PC-3 (cell line): ENCODE measurements around the gene TMEM163.

Experiments used
- EZH2 ChIP-seq: fragments of 300-600 bp; sonication (generic); IDR thresholded peaks from one replicate; pipeline ENCODE4 v1.6.1; 2017; ENCODE audit warnings: antibody characterized with exemption, mild to moderate bottlenecking, low read length; ENCODE audit not compliant: unreplicated experiment
- TF ChIP-seq, protein P1 (sequence below): fragments of 300-600 bp; sonication (generic); conservative IDR thresholded peaks from 2 replicates; pipeline ENCODE4 v1.5.1; 2017; ENCODE audit warnings: antibody characterized with exemption, low read depth, mild to moderate bottlenecking, low read length

DNA sequence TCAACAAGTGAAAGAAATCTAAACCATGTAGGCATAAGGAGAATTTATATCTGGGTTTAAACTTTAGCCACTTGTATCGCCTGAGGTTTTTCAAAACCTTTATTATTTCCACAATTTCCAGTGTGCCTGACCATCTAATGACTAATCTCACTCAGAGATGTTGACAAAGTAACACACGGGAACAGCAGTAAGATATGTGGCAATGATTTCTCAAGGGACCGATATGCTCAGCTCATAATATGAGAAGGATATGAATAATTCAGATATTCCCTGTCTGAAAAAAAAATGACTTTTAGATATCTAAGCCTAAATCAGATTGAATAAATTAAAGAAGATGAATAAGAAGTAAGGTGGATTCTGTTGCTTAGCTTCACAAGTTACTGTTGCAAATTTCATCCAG is 43.5 kb downstream of the TMEM163 start:
- TF ChIP-seq, protein P1, sequence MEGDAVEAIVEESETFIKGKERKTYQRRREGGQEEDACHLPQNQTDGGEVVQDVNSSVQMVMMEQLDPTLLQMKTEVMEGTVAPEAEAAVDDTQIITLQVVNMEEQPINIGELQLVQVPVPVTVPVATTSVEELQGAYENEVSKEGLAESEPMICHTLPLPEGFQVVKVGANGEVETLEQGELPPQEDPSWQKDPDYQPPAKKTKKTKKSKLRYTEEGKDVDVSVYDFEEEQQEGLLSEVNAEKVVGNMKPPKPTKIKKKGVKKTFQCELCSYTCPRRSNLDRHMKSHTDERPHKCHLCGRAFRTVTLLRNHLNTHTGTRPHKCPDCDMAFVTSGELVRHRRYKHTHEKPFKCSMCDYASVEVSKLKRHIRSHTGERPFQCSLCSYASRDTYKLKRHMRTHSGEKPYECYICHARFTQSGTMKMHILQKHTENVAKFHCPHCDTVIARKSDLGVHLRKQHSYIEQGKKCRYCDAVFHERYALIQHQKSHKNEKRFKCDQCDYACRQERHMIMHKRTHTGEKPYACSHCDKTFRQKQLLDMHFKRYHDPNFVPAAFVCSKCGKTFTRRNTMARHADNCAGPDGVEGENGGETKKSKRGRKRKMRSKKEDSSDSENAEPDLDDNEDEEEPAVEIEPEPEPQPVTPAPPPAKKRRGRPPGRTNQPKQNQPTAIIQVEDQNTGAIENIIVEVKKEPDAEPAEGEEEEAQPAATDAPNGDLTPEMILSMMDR: no peak
- TF ChIP-seq EZH2: no peak
